Measurements from ENCODE around the gene RYR2.

RYR2 gene

DNA sequence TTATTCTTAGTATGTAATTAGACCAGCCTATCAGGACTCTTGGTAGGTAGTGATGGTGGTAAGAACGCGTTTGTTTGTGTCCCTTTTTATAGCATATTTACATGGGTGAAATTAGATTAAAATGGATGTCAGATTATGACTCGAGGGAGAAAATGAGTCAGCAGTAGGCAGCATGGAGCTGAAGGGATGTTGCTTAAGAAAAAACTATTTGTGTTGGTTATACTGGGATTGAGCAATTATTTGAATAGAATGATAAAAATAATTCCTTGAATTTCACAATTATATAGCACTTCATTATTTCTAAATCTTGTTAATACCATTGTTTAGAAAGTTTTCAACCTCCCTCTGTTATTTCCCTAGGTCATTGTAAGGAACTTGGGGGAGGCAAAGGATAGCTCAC lies 348.8 kb downstream of the RYR2 start:
- no peak overlapping the region for H3K4me3 ChIP-seq (ENCODE audit: insufficient read depth, low read depth, low read length)
- WGBS, 2 experiments = 71 to 82% methylated on average over 3 of the region's 3 CpGs
- H3K36me3 ChIP-seq (ENCODE audit: control insufficient read depth, insufficient read depth, low read length) = no peaks in the 10 kb centered on the region
- H3K4me1 ChIP-seq (ENCODE audit: control insufficient read depth, insufficient read depth, low read length) = no peaks in the 10 kb centered on the region
- no peaks in the 10 kb centered on the region for H3K9me3 ChIP-seq (ENCODE audit: control insufficient read depth, low read length)
- H3K27ac ChIP-seq (ENCODE audit: insufficient read depth, low read depth, low read length, poor library complexity, severe bottlenecking) = no peak overlapping the region
- no peaks in the 10 kb centered on the region for H3K27me3 ChIP-seq (ENCODE audit: control insufficient read depth, insufficient read depth, low read length, poor library complexity, severe bottlenecking)

- Histone ChIP-seq H3K27me3 (ENCODE audit: control insufficient read depth, insufficient read depth, low read length, poor library complexity, severe bottlenecking) (no peaks in the 10 kb centered on the region), H3K27ac (ENCODE audit: insufficient read depth, low read depth, low read length, poor library complexity, severe bottlenecking) (no peak overlapping the region), H3K9me3 (ENCODE audit: control insufficient read depth, low read length) (peaks cover 2% of the 10 kb centered on the region), H3K36me3 (ENCODE audit: control insufficient read depth, insufficient read depth, low read length) (no peaks in the 10 kb centered on the region), H3K4me1 (ENCODE audit: control insufficient read depth, insufficient read depth, low read length) (no peaks in the 10 kb centered on the region), H3K4me3 (ENCODE audit: insufficient read depth, low read depth, low read length) (no peak overlapping the region)
- WGBS, 2 experiments = 75 to 86% methylated on average over 3 of the region's 3 CpGs
Observed at GRCh38 chr1:237393632-237394031, 351.6 kb downstream of the RYR2 start.

DNA sequence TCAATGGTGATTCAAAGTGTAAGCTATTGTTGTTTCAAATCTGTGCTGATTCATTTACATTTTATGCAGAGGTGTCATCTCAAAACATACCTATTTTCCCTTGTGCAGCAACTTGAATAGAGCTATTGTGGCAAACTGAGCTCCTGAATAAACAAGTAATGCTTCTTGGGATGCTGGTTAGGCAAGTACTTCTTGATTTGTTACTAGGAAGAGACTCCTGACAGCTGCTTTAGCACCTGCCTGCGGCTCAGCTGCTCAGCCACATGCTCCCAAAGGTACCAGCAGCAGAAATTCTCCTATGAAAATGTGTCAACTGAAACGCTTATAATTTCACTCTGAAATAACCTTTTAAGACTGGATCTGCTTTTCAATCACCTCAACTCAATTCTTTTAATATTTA lies 352.3 kb downstream of the RYR2 start:
- Histone ChIP-seq H3K27me3 (ENCODE audit: control insufficient read depth, insufficient read depth, low read length, poor library complexity, severe bottlenecking) (no peaks in the 10 kb centered on the region), H3K36me3 (ENCODE audit: control insufficient read depth, insufficient read depth, low read length) (no peaks in the 10 kb centered on the region), H3K4me3 (ENCODE audit: insufficient read depth, low read depth, low read length) (no peak overlapping the region), H3K4me1 (ENCODE audit: control insufficient read depth, insufficient read depth, low read length) (no peaks in the 10 kb centered on the region), H3K27ac (ENCODE audit: insufficient read depth, low read depth, low read length, poor library complexity, severe bottlenecking) (no peak overlapping the region), H3K9me3 (ENCODE audit: control insufficient read depth, low read length) (peaks cover 2% of the 10 kb centered on the region)
- WGBS, 2 experiments = 86 to 87% methylated on average over 2 of the region's 2 CpGs

DNA sequence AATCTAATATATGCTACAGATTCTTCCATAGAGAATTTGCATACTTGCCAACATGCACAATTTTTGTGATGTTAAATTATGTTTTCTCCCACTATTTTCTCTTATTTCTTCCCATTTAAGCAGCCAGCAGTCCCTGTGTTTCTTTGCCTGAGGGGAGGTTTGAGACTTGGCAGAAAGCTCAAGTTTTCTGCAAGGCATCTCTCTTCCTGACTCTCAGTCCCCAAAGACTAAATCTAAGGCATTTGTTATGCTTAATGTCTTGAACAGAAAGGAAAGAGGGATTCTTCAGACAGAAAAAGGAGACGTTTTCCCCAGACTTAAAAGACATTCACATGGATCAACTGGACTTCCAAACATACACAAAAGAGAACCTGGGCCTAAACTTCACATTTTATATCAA lies 354.4 kb downstream of the RYR2 start:
- H3K27ac ChIP-seq (ENCODE audit: insufficient read depth, low read depth, low read length, poor library complexity, severe bottlenecking) = no peak overlapping the region
- no peaks in the 10 kb centered on the region for H3K4me1 ChIP-seq (ENCODE audit: control insufficient read depth, insufficient read depth, low read length)
- 18 to 57% methylated on average over 1 of the region's 1 CpG for WGBS, 2 experiments
- H3K27me3 ChIP-seq (ENCODE audit: control insufficient read depth, insufficient read depth, low read length, poor library complexity, severe bottlenecking) = no peaks in the 10 kb centered on the region
- H3K9me3 ChIP-seq (ENCODE audit: control insufficient read depth, low read length) = peaks cover 2% of the 10 kb centered on the region
- H3K4me3 ChIP-seq (ENCODE audit: insufficient read depth, low read depth, low read length) = no peak overlapping the region
- no peaks in the 10 kb centered on the region for H3K36me3 ChIP-seq (ENCODE audit: control insufficient read depth, insufficient read depth, low read length)

DNA sequence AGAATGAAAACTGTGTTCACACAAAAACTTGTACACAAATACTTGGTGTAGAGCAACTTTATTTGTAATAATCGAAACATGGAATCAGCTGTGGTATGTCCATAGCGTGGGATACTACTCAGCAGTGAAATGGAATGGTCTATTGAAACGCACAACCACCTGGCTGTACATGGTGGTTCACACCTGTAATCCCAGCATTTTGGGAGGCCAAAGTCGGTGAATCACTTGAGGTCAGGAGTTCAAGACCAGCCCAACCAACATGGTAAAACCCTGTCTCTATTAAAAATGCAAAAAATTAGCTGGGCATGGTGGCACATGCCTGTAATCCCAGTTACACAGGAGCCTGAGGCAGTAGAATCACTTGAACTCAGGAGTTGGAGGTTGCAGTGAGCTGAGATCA lies 356.8 kb downstream of the RYR2 start:
- H3K4me3 ChIP-seq (ENCODE audit: insufficient read depth, low read depth, low read length) = no peak overlapping the region
- 96 to 97% methylated on average over 4 of the region's 4 CpGs for WGBS, 2 experiments
- H3K4me1 ChIP-seq (ENCODE audit: control insufficient read depth, insufficient read depth, low read length) = no peaks in the 10 kb centered on the region
- no peaks in the 10 kb centered on the region for H3K36me3 ChIP-seq (ENCODE audit: control insufficient read depth, insufficient read depth, low read length)
- H3K27ac ChIP-seq (ENCODE audit: insufficient read depth, low read depth, low read length, poor library complexity, severe bottlenecking) = no peak overlapping the region
- H3K9me3 ChIP-seq (ENCODE audit: control insufficient read depth, low read length) = peaks cover 2% of the 10 kb centered on the region
- H3K27me3 ChIP-seq (ENCODE audit: control insufficient read depth, insufficient read depth, low read length, poor library complexity, severe bottlenecking) = no peaks in the 10 kb centered on the region

GRCh38 chr1:237405912-237406311 lies 363.9 kb downstream of the RYR2 start:
- no peak overlapping the region for H3K4me3 ChIP-seq (ENCODE audit: insufficient read depth, low read depth, low read length)
- no peaks in the 10 kb centered on the region for H3K27me3 ChIP-seq (ENCODE audit: control insufficient read depth, insufficient read depth, low read length, poor library complexity, severe bottlenecking)
- 94 to 97% methylated on average over 1 to 3 of the region's 3 CpGs for WGBS, 2 experiments
- no peaks in the 10 kb centered on the region for H3K36me3 ChIP-seq (ENCODE audit: control insufficient read depth, insufficient read depth, low read length)
- H3K4me1 ChIP-seq (ENCODE audit: control insufficient read depth, insufficient read depth, low read length) = no peaks in the 10 kb centered on the region
- H3K9me3 ChIP-seq (ENCODE audit: control insufficient read depth, low read length) = no peaks in the 10 kb centered on the region
- no peak overlapping the region for H3K27ac ChIP-seq (ENCODE audit: insufficient read depth, low read depth, low read length, poor library complexity, severe bottlenecking)

- H3K4me3 ChIP-seq (ENCODE audit: insufficient read depth, low read depth, low read length) = no peak overlapping the region
- H3K27me3 ChIP-seq (ENCODE audit: control insufficient read depth, insufficient read depth, low read length, poor library complexity, severe bottlenecking) = no peaks in the 10 kb centered on the region
- H3K9me3 ChIP-seq (ENCODE audit: control insufficient read depth, low read length) = no peaks in the 10 kb centered on the region
- H3K36me3 ChIP-seq (ENCODE audit: control insufficient read depth, insufficient read depth, low read length) = no peaks in the 10 kb centered on the region
- 85 to 90% methylated on average over 2 of the region's 2 CpGs for WGBS, 2 experiments
- H3K4me1 ChIP-seq (ENCODE audit: control insufficient read depth, insufficient read depth, low read length) = no peaks in the 10 kb centered on the region
- H3K27ac ChIP-seq (ENCODE audit: insufficient read depth, low read depth, low read length, poor library complexity, severe bottlenecking) = no peak overlapping the region
Observed at GRCh38 chr1:237411621-237412020, 369.6 kb downstream of the RYR2 start.

DNA sequence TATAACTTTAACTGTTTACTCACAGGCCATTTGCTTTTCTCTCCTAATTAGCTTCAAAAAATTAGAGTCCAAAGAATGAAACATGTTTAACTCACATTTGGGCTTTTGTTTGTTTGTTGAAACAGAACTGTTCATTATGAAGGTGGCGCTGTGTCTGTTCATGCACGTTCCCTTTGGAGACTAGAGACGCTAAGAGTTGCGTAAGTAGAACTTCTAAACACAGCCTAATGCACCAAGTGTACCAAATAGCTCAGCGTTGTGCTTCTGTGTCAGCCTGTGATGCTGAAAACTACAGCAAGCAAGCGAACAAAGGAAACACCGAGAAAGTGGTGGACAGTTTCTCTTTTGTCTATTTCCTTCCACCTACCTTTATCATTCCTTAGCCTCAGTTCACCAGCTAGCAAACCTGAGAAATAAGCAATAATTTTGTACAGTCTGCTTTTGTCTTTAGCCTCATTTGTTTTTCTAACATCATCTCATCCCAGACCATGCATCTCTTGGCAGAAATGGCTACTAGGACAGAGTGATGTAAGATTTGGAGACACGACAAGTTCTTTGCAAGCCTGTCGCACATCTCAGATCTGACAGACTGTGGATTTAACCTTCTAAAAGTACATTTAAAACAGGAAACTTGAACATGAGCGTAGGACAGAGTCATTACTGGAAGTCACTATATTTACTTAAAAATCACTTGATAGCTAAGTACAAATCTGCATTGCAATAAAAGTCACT lies 375.1 kb downstream of the RYR2 start:
- H3K9me3 ChIP-seq (ENCODE audit: control insufficient read depth, low read length) = no peaks in the 10 kb centered on the region
- no peak overlapping the region for H3K4me3 ChIP-seq (ENCODE audit: insufficient read depth, low read depth, low read length)
- 95% methylated on average over 10 of the region's 10 CpGs for WGBS, 2 experiments
- H3K4me1 ChIP-seq (ENCODE audit: control insufficient read depth, insufficient read depth, low read length) = no peaks in the 10 kb centered on the region
- H3K36me3 ChIP-seq (ENCODE audit: control insufficient read depth, insufficient read depth, low read length) = no peaks in the 10 kb centered on the region
- no peak overlapping the region for H3K27ac ChIP-seq (ENCODE audit: insufficient read depth, low read depth, low read length, poor library complexity, severe bottlenecking)
- H3K27me3 ChIP-seq (ENCODE audit: control insufficient read depth, insufficient read depth, low read length, poor library complexity, severe bottlenecking) = no peaks in the 10 kb centered on the region

- Histone ChIP-seq H3K27me3 (ENCODE audit: control insufficient read depth, insufficient read depth, low read length, poor library complexity, severe bottlenecking) (no peaks in the 10 kb centered on the region), H3K4me1 (ENCODE audit: control insufficient read depth, insufficient read depth, low read length) (no peaks in the 10 kb centered on the region), H3K4me3 (ENCODE audit: insufficient read depth, low read depth, low read length) (no peak overlapping the region), H3K36me3 (ENCODE audit: control insufficient read depth, insufficient read depth, low read length) (no peaks in the 10 kb centered on the region), H3K27ac (ENCODE audit: insufficient read depth, low read depth, low read length, poor library complexity, severe bottlenecking) (no peak overlapping the region), H3K9me3 (ENCODE audit: control insufficient read depth, low read length) (no peaks in the 10 kb centered on the region)
- 92 to 96% methylated on average over 3 to 4 of the region's 4 CpGs for WGBS, 2 experiments
Observed at GRCh38 chr1:237428809-237429208, 386.8 kb downstream of the RYR2 start.

- Histone ChIP-seq H3K4me1 (ENCODE audit: control insufficient read depth, insufficient read depth, low read length) (no peaks in the 10 kb centered on the region), H3K9me3 (ENCODE audit: control insufficient read depth, low read length) (no peaks in the 10 kb centered on the region), H3K36me3 (ENCODE audit: control insufficient read depth, insufficient read depth, low read length) (no peaks in the 10 kb centered on the region), H3K27ac (ENCODE audit: insufficient read depth, low read depth, low read length, poor library complexity, severe bottlenecking) (no peak overlapping the region), H3K27me3 (ENCODE audit: control insufficient read depth, insufficient read depth, low read length, poor library complexity, severe bottlenecking) (no peaks in the 10 kb centered on the region), H3K4me3 (ENCODE audit: insufficient read depth, low read depth, low read length) (no peak overlapping the region)
- 78 to 96% methylated on average over 3 of the region's 3 CpGs for WGBS, 2 experiments
Observed at GRCh38 chr1:237429252-237429651, 387.3 kb downstream of the RYR2 start.

DNA sequence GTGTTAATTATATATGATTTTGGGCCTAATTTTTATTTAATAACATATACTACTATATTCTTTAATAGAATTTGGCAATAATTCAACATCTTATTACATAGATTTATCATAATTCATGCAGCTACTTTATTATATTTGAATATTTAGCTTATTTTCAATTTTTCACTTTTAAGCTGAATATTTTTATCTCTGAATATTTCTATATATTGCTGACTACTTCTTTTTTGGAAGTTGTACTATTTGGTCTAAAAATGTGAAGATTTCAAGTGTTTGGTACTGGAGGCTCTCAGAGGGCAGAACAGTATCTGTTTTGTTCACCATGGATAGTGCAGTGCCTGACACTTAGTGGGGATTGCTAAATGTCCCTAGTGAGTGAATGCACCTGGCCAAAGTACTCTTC lies 389.5 kb downstream of the RYR2 start:
- Histone ChIP-seq H3K4me3 (ENCODE audit: insufficient read depth, low read depth, low read length) (no peak overlapping the region), H3K36me3 (ENCODE audit: control insufficient read depth, insufficient read depth, low read length) (no peaks in the 10 kb centered on the region), H3K27me3 (ENCODE audit: control insufficient read depth, insufficient read depth, low read length, poor library complexity, severe bottlenecking) (no peaks in the 10 kb centered on the region), H3K27ac (ENCODE audit: insufficient read depth, low read depth, low read length, poor library complexity, severe bottlenecking) (no peak overlapping the region), H3K4me1 (ENCODE audit: control insufficient read depth, insufficient read depth, low read length) (no peaks in the 10 kb centered on the region), H3K9me3 (ENCODE audit: control insufficient read depth, low read length) (no peaks in the 10 kb centered on the region)
